ENCODE results near the gene KCNJ3.

GRCh38 chr2:154696810-154697417 is 1.6 kb upstream of the KCNJ3 start:
- no peak for TF ChIP-seq EZH2 (IDR thresholded peaks at IDR 0.05)
- TF ChIP-seq POLR2AphosphoS5 (IDR thresholded peaks at IDR 0.05; ENCODE audit: borderline replicate concordance, low read depth, low read length) = no peak
- TF ChIP-seq FOXP2 (optimal IDR thresholded peaks at IDR 0.05; ENCODE audit: control extremely low read depth, extremely low read length, insufficient read depth) = no peak

All from SK-N-MC (cell line).